ENCODE results near the gene PACRG.

- TF ChIP-seq, protein P1, sequence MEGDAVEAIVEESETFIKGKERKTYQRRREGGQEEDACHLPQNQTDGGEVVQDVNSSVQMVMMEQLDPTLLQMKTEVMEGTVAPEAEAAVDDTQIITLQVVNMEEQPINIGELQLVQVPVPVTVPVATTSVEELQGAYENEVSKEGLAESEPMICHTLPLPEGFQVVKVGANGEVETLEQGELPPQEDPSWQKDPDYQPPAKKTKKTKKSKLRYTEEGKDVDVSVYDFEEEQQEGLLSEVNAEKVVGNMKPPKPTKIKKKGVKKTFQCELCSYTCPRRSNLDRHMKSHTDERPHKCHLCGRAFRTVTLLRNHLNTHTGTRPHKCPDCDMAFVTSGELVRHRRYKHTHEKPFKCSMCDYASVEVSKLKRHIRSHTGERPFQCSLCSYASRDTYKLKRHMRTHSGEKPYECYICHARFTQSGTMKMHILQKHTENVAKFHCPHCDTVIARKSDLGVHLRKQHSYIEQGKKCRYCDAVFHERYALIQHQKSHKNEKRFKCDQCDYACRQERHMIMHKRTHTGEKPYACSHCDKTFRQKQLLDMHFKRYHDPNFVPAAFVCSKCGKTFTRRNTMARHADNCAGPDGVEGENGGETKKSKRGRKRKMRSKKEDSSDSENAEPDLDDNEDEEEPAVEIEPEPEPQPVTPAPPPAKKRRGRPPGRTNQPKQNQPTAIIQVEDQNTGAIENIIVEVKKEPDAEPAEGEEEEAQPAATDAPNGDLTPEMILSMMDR (IDR thresholded peaks at IDR 0.05 in 4 of 5, conservative IDR thresholded peaks at IDR 0.05 in 1 of 5), result no peak
- no peak for TF ChIP-seq POLR2A (IDR thresholded peaks at IDR 0.05)
Measured at GRCh38 chr6:162680871-162681270, 46.9 kb upstream of the PACRG start.

All from gastrocnemius medialis (tissue), 4 donors.